HG03025 (cell line): Measurements from ENCODE around the gene DGCR2.

Experiments
- ATAC-seq: cut with Tn5 transposase; IDR thresholded peaks from one replicate; pipeline ENCODE4 v1.9.1; 2021; ENCODE audit warnings: mild to moderate bottlenecking, moderate library complexity; ENCODE audit not compliant: unreplicated experiment, low FRiP score

The DGCR2 gene

DNA sequence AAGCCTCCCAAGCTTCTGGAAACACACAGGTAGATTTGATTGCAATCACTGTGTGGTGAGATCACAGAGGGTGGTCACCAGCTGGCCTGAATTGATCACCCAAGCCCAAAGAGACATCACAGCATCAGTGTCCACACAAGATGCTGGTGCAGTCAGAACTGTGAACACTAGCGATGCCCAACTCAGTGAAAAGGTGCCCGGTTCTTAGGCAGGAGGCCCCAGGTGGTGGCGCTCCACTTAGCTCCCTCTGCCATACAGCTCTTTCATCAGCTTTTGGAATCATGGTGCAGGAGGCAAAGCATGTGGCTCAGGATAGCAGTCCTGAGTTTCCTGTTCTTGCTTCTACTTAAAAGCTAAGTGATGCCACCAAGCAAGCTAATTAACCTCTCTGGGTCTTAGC, 11.1 kb downstream of the DGCR2 start:
- no peak for ATAC-seq

- no peak for ATAC-seq
Measured at GRCh38 chr22:19110646-19111045, 11.6 kb downstream of the DGCR2 start.

GRCh38 chr22:19110064-19110458, 12.2 kb downstream of the DGCR2 start:
- ATAC-seq: no peak

DNA sequence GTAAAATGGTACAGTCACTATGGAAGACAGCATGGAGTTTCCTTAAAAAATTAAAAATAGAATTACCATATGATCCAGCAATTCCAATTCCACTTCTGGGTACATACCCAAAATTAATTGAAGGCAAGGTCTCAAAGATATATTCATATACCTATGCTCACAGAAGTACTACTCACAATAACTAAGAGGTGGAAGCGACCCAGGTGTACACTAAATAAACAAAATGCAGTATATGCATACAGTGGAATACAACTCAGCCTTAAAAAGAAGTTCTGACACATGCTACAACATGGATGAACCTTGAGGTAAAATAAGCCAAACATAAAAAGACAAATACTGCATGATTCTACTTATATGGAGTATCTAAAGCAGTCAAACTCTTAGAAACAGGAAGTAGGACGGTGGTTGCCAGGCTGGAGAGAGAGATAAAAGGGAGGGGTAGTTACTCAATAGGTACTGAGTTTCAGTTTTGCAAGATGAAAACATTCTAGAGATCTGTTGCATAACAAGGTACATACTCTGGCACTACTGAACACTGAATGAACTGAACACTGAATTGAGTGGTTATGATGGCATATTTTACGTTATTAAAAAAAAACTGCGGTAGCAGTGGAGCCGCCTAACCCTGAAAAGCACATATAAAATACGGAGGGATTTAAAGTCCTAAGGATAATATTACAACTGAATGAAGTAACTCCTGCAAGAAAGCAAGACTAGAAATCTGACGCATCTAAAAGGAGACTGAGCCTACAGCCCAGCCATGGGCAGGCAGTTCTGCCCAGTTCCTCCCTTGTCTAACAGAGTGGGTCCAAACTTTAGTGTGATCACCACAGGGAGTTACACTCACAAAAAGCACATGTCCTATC, 12.8 kb downstream of the DGCR2 start:
- ATAC-seq: peak; percentile 64

GRCh38 chr22:19108807-19109197, 13.4 kb downstream of the DGCR2 start:
- no peak for ATAC-seq

DNA sequence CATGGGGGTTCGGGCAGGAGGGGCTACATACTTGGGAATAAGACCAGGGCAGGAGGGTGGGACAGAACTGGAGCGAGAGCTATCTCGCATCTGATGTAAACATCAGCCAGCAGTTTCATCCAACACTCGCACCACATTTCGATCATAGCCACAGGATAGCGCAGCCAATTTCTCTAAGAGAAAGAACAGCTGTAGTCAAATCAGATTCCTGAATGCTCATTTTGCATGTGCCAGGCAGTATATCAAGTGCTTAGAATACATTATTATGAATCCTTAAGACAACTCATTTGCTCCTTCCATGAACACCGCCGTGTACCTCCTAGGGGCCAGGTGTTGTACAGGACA, 14.5 kb downstream of the DGCR2 start:
- ATAC-seq: no peak

DNA sequence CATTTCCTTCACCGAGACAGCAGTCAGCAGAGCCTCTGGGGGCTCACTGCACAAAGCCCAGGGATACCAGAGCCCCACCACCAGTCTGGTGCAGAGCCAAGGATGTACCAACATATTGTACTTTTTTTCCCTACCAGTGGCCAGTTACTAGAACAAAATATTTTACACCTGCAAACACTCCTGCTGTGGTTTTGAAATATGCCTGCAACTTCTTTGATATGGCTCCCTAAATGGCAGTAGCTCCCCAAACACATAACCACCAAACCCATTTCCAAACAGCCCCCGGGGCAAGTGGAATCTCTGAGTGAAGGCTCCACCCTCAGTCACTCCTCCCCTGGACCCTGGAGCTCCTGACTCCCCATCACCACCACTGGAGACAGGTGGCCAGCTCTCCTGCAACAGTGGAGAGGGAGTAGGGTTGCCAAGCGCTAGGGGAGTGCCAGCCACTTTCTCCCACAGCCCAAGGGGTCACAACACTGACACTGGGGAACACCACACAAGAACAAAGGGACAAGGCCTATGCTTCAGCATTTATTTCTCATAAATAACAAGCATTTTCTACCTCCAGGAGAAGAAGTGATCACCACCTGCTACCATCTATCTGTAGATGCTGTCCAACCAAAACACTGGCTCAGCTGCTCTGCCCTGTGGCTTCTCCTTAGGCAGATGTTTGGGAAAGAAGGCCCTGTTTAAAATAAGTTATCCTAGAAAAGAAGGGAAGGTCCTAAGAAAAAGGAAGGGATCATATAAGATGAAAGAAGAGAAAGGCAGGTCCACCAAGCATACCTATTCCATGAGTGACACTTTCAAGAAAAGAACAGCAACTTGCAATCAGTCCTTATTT, 15.1 kb downstream of the DGCR2 start:
- ATAC-seq: no peak

GRCh38 chr22:19105867-19106802, 16.1 kb downstream of the DGCR2 start:
- ATAC-seq: no peak

DNA sequence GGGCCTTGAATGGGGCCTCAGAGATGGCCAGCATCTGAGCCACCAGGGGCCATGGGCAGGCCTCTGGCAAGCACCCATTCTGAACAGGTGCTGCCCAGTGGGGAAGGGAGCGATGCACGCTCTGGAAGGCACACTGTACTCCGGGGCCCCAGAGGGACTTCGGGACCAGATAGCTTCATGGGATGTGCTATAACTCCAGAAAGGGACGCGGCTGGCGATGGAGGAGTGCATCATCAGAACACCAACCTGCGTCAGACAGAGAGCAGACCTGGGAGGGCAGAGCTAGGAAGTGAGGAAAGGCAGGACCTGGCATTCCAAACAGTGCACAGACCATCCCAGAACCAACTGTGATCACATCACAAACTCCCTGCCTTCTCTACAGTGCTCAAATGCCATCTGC, 16.8 kb downstream of the DGCR2 start:
- ATAC-seq: no peak

- ATAC-seq: no peak
Measured at GRCh38 chr22:19103880-19104821, 18.1 kb downstream of the DGCR2 start.

DNA sequence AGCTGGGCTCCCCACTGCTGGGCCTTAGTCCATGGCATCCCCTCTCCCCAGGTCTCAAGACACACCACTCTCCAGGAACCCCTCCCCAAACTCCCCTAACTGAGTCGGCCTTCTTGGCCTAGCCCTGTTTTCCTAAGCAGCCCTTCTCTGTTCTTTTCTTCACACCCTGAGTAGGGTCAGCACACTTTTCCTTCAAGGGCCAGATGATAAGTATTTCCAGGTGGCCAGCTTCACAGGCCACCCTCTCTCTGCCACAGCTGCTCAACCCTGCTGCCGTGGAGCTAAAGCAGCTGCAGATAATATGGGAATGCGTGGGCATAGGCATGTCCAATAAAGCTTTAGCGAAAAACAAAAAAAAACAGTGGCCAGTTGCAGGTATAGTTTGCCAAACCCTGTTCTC, 24.1 kb downstream of the DGCR2 start:
- no peak for ATAC-seq

- no peak for ATAC-seq
Measured at GRCh38 chr22:19097518-19097917, 24.7 kb downstream of the DGCR2 start.

- no peak for ATAC-seq
Measured at GRCh38 chr22:19096555-19096954, 25.7 kb downstream of the DGCR2 start.

- ATAC-seq: no peak
Measured at GRCh38 chr22:19094393-19094997, 27.7 kb downstream of the DGCR2 start.

- ATAC-seq: no peak
Measured at GRCh38 chr22:19092725-19093124, 29.5 kb downstream of the DGCR2 start.

DNA sequence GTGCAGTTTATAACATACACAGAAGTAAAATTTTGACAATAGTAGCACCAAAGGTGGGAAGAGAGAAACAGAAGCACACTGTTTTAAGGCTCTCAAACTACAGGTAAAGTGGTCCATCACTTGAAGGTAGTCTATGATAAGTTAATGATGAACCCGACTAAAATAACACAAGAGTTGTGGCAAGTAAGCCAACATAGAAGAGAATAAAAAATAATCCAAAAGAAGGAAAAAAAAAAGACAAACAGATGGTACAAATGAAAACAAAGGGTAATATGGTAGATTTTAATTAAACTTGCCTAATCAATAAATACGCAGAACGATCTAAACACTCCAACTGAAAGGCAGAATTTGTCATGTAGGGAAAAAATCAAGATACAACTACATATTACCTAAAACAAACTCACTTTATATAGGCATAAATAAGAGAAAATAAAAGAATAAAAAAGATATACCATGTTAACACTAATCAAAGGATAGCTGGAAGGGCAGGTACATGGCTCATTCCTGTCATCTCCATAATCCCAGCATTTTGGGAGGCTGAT, 31.6 kb downstream of the DGCR2 start:
- no peak for ATAC-seq

- no peak for ATAC-seq
Measured at GRCh38 chr22:19090183-19090582, 32.0 kb downstream of the DGCR2 start.

- no peak for ATAC-seq
Measured at GRCh38 chr22:19088866-19089595, 33.2 kb downstream of the DGCR2 start.
